ENCODE results near the gene GFY.

GFY gene

DNA sequence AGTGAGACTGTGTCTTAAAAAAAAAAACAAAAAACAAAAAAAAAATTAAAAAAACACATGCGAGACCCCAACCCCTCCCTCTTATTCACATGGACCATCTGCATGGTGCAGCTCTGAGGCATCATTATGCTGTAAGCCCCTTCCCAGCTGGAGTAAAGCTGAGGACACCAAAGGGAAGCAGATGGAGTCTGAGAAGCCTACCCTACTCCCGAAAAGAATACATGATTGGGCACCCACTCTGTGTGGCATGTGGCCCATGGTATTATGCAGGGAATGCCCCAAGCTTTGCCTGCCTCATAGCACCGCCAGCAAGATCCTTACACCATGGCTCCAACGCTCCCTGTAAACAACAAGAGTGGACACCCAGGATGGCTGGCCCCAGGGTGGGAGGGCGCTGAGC is 6.7 kb upstream of the GFY start:
- peaks cover 35 to 72% (median 59%) of the 10 kb centered on the region in 5 donors for H3K27me3 ChIP-seq (ENCODE audit: control insufficient read depth in 5 of 5, insufficient read depth in 4 of 5, low read length in 5 of 5)
- H3K4me3 ChIP-seq (ENCODE audit: low read depth in 1 of 5, low read length in 5 of 5): no peak overlapping the region
- no peaks in the 10 kb centered on the region for H3K36me3 ChIP-seq (ENCODE audit: control insufficient read depth in 5 of 5, insufficient read depth in 5 of 5, low read length in 5 of 5)
- no peak overlapping the region for H3K9ac ChIP-seq (ENCODE audit: low read length in 5 of 5)
- no peak overlapping the region for H3K27ac ChIP-seq (ENCODE audit: low read depth, low read length)
- H3K4me1 ChIP-seq (ENCODE audit: control insufficient read depth in 5 of 5, insufficient read depth in 5 of 5, low read length in 5 of 5): peaks cover 0 to 26% (median 25%) of the 10 kb centered on the region in 5 donors
- no peaks in the 10 kb centered on the region for H3K9me3 ChIP-seq (ENCODE audit: control insufficient read depth in 5 of 5, low read length in 5 of 5)

DNA sequence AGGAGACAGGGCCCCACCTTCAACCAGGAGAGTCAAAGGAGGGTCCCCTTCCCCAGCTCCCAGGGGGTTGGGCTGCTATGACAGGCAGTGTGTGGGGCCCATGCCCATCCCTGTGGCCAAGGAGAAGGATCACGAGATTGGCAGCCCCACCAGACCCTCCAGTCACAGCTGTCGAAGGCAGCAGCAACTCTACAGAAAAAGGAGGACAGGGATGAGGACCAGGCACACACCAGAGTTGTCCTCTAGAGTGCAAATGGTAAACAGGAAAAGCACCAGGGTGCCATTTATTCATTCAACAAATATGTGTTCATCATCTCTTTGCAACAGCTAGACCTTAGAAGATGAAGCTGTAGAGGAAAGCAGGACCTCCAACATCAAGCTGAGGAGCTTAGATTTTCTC is 6.0 kb upstream of the GFY start:
- no peak overlapping the region for H3K9ac ChIP-seq (ENCODE audit: low read length in 5 of 5)
- H3K27me3 ChIP-seq (ENCODE audit: control insufficient read depth in 5 of 5, insufficient read depth in 4 of 5, low read length in 5 of 5): peaks cover 40 to 74% (median 64%) of the 10 kb centered on the region in 5 donors
- H3K9me3 ChIP-seq (ENCODE audit: control insufficient read depth in 5 of 5, low read length in 5 of 5): no peaks in the 10 kb centered on the region
- no peak overlapping the region for H3K27ac ChIP-seq (ENCODE audit: low read depth, low read length)
- peaks cover 0 to 26% (median 26%) of the 10 kb centered on the region in 5 donors for H3K4me1 ChIP-seq (ENCODE audit: control insufficient read depth in 5 of 5, insufficient read depth in 5 of 5, low read length in 5 of 5)
- H3K36me3 ChIP-seq (ENCODE audit: control insufficient read depth in 5 of 5, insufficient read depth in 5 of 5, low read length in 5 of 5): no peaks in the 10 kb centered on the region
- H3K4me3 ChIP-seq (ENCODE audit: low read depth in 1 of 5, low read length in 5 of 5): no peak overlapping the region

DNA sequence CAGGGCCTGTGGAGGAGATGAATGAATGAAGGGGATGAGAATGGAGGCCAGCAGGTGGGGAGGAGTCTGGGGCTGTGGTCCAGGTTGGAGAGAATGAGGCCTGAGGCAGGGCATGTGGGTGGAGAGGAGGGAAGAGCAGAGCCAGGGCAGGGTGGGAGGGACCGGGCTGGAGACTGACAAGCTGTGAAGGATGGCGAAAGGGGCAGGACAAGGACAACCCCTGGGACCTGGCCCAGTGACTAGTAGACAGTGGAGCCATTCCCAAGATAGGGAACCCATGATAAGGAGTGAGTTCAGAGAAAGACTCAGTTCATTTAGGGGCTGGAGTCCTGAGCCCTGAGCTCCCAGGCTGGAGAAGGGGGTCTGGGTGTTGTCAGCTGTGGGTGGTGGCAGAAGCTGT is 5.0 kb upstream of the GFY start:
- no peaks in the 10 kb centered on the region for H3K36me3 ChIP-seq (ENCODE audit: control insufficient read depth in 5 of 5, insufficient read depth in 5 of 5, low read length in 5 of 5)
- H3K4me3 ChIP-seq (ENCODE audit: low read depth in 1 of 5, low read length in 5 of 5): no peak overlapping the region
- H3K4me1 ChIP-seq (ENCODE audit: control insufficient read depth in 5 of 5, insufficient read depth in 5 of 5, low read length in 5 of 5): peaks cover 0 to 26% (median 26%) of the 10 kb centered on the region in 5 donors
- H3K9me3 ChIP-seq (ENCODE audit: control insufficient read depth in 5 of 5, low read length in 5 of 5): no peaks in the 10 kb centered on the region
- peaks cover 38 to 78% (median 67%) of the 10 kb centered on the region in 5 donors for H3K27me3 ChIP-seq (ENCODE audit: control insufficient read depth in 5 of 5, insufficient read depth in 4 of 5, low read length in 5 of 5)
- no peak overlapping the region for H3K9ac ChIP-seq (ENCODE audit: low read length in 5 of 5)
- H3K27ac ChIP-seq (ENCODE audit: low read depth, low read length): no peak overlapping the region

DNA sequence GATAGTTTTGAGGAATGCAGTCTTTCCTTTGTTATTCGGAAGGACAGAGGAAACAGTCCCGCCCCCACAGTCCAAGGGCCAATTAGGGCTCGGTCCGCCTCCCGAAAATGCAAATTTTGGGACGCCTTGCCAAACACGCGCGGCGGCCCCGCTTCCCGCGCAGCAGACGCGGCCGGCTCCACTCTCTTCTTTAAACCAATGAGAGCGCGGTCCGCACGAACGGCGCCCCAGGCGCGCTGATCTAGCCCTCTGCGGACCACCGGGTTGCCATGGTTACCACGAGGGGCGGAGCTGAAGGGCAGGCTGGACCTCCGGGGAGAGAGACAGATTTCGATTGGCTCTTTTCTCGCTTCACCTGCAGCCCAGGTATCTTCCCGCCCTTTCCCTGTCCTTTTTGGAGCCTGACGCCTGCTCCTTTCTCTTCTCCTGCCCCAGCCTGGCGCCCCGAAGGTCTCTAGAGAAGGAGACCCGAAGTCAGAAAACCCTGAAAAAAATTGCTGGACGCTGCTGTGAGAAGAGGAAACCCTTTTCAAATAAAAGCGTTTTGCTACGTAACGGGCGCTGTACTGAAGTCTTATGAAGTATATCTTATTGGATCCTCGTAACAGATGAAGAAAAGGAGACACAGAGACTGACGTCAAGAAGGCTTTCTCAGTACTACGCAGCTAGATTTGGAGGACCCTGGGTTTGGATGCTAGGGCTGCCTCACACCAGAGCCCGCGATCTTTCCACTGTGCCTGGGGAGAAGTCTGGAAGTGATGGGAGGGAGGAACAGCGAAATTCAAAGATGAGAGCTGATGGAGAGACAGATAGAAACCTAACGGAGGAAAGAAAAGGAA is 3.9 kb upstream of the GFY start:
- Histone ChIP-seq H3K27me3 (ENCODE audit: control insufficient read depth in 5 of 5, insufficient read depth in 4 of 5, low read length in 5 of 5) (peaks cover 41 to 84% (median 71%) of the 10 kb centered on the region in 5 donors), H3K27ac (ENCODE audit: low read depth, low read length) (no peak overlapping the region), H3K36me3 (ENCODE audit: control insufficient read depth in 5 of 5, insufficient read depth in 5 of 5, low read length in 5 of 5) (no peaks in the 10 kb centered on the region), H3K9me3 (ENCODE audit: control insufficient read depth in 5 of 5, low read length in 5 of 5) (no peaks in the 10 kb centered on the region), H3K4me1 (ENCODE audit: control insufficient read depth in 5 of 5, insufficient read depth in 5 of 5, low read length in 5 of 5) (peaks cover 0 to 30% (median 26%) of the 10 kb centered on the region in 5 donors), H3K9ac (ENCODE audit: low read length in 5 of 5) (no peak overlapping the region), H3K4me3 (ENCODE audit: low read depth in 1 of 5, low read length in 5 of 5) (peak overlapping the region in 2 of 5 donors; percentile 19 to 32)

DNA sequence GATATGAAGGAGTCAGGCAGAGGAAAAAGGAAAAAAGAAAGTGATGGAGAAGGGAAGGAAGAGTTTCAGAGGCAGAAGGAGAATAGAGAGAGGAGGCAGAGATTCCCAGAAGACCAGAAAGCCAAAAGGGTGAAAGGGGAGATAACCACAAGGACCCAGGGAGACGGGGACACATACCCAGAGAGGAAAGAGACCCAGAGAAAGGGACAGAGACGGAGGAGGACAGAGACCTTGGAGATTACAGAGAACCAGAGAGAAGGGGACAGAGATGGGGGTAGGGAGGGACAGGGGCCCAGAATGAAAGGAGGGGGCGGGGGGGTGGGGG is 3.3 kb upstream of the GFY start:
- Histone ChIP-seq H3K9ac (ENCODE audit: low read length in 5 of 5) (no peak overlapping the region), H3K9me3 (ENCODE audit: control insufficient read depth in 5 of 5, low read length in 5 of 5) (no peaks in the 10 kb centered on the region), H3K27me3 (ENCODE audit: control insufficient read depth in 5 of 5, insufficient read depth in 4 of 5, low read length in 5 of 5) (peaks cover 46 to 84% (median 72%) of the 10 kb centered on the region in 5 donors), H3K27ac (ENCODE audit: low read depth, low read length) (no peak overlapping the region), H3K36me3 (ENCODE audit: control insufficient read depth in 5 of 5, insufficient read depth in 5 of 5, low read length in 5 of 5) (no peaks in the 10 kb centered on the region), H3K4me3 (ENCODE audit: low read depth in 1 of 5, low read length in 5 of 5) (no peak overlapping the region), H3K4me1 (ENCODE audit: control insufficient read depth in 5 of 5, insufficient read depth in 5 of 5, low read length in 5 of 5) (peaks cover 0 to 30% (median 26%) of the 10 kb centered on the region in 5 donors)

DNA sequence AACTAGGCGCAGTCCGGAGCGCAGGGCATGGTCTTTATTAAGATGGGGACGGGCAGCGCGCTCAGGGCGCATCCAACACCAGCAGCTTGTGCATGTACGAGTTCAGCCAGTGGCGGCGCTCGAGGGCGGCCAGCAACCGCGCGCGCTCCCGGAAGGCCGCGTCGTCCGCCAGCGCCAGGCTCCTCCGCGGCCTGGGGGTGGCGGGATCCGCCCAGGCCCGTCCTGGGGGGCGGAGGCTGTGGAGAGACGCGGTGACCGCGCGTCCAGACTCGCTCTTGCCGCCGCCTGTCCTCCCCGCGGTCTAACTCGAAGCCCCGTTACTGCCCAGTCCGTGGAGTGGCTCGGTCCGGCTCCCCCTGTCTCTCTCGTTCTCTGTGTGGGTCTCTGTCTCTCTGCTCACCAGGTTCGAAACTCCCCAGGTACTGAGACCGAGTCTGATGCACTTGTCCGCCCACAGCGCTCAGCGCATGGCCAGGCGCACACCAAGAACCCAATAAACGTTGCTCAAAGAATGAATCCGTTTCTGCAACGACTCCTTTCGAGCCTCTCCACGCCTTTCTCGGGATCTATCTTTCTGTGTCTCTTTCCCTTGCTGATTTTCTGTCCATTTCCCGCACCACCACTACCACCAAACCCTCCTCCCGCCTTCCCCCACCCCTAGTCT is 2.6 kb upstream of the GFY start:
- Histone ChIP-seq H3K27ac (ENCODE audit: low read depth, low read length) (no peak overlapping the region), H3K9me3 (ENCODE audit: control insufficient read depth in 5 of 5, low read length in 5 of 5) (no peaks in the 10 kb centered on the region), H3K9ac (ENCODE audit: low read length in 5 of 5) (peak overlapping the region in 1 of 5 donors; percentile 16), H3K36me3 (ENCODE audit: control insufficient read depth in 5 of 5, insufficient read depth in 5 of 5, low read length in 5 of 5) (no peaks in the 10 kb centered on the region), H3K4me1 (ENCODE audit: control insufficient read depth in 5 of 5, insufficient read depth in 5 of 5, low read length in 5 of 5) (peaks cover 0 to 30% (median 26%) of the 10 kb centered on the region in 5 donors), H3K27me3 (ENCODE audit: control insufficient read depth in 5 of 5, insufficient read depth in 4 of 5, low read length in 5 of 5) (peaks cover 47 to 84% (median 71%) of the 10 kb centered on the region in 5 donors), H3K4me3 (ENCODE audit: low read depth in 1 of 5, low read length in 5 of 5) (peak overlapping the region in 4 of 5 donors; percentile 22 to 54 (median 40))

DNA sequence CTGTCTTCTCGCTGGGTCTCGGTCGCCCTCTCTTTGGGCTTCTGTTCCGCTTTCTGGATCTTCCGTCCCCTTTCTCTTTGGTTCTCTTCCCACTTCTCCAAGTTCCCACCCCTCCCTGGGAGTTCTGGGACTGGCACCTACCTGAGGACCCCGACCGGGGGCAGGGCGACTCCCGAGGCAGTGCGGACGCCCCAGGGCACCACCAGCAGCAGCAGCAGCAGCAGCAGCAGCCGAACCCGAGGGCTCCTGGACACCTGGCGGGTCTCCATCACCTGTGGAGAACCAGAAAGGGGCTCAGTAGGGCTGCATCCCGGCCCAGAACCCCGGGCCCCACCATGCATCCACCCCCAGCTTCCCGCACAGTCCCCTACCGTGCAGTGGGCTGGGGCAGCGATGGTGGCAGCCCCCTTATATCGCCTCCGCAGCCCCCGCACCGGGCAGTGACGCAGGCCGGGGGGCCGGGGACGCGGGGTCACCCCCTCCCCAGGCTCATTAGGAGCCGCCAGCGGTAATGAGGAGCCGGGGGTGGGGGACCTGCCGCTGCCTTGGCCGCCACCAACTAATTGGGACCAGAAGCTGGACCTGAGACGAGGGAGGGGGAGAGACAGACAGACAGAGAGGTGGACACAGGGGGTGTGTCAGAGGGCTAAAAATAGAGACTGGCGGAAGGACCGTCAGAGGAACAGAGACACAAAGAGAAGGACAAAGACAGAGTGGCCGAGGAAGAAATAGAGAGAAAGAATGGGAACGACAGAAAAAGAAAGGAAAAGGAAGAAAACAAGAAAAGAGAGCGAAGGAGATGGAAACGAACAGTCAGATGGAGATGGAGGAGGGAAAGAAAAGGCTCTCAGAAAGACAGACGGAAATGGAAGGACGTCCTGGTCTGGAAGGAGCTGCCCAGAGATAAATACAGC is 1.9 kb upstream of the GFY start, which contains the start of gene PTH2:
TSS of gene PTH2 (minus strand) at position 371 of the 914 bp plus-strand sequence. CDS start at position 269, 102 bp downstream.
- Histone ChIP-seq H3K9ac (ENCODE audit: low read length in 5 of 5) (peak within 1 kb of the TSS in 1 of 5 donors; percentile 16), H3K4me3 (ENCODE audit: low read depth in 1 of 5, low read length in 5 of 5) (peak within 1 kb of the TSS in 4 of 5 donors; percentile 22 to 54 (median 40)), H3K9me3 (ENCODE audit: control insufficient read depth in 5 of 5, low read length in 5 of 5) (no peaks in the 10 kb centered on the region), H3K27me3 (ENCODE audit: control insufficient read depth in 5 of 5, insufficient read depth in 4 of 5, low read length in 5 of 5) (peaks cover 53 to 84% (median 76%) of the 10 kb centered on the region in 5 donors), H3K36me3 (ENCODE audit: control insufficient read depth in 5 of 5, insufficient read depth in 5 of 5, low read length in 5 of 5) (no peaks in the 10 kb centered on the region), H3K4me1 (ENCODE audit: control insufficient read depth in 5 of 5, insufficient read depth in 5 of 5, low read length in 5 of 5) (peaks cover 0 to 37% (median 27%) of the 10 kb centered on the region in 5 donors), H3K27ac (ENCODE audit: low read depth, low read length) (no peak within 1 kb of the TSS)

DNA sequence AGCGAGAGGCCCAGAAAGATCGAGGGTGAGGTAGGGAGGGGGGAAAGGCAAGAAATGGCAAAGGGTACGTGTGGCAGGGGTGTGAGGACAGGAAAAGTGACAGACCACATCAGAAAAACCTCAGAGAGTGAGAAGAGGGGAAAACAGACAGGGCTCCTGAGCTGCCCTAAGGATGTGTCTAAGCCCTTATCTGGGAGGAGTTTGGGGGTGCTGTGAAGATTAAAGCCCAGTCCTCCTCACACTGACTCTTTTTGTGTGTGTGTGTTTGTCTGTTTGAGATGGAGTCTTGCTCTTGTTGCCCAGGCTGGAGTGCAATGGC is 1.2 kb upstream of the GFY start:
- H3K4me1 ChIP-seq (ENCODE audit: control insufficient read depth in 5 of 5, insufficient read depth in 5 of 5, low read length in 5 of 5): peaks cover 0 to 39% (median 30%) of the 10 kb centered on the region in 5 donors
- H3K4me3 ChIP-seq (ENCODE audit: low read depth in 1 of 5, low read length in 5 of 5): no peak overlapping the region
- H3K9ac ChIP-seq (ENCODE audit: low read length in 5 of 5): no peak overlapping the region
- H3K27me3 ChIP-seq (ENCODE audit: control insufficient read depth in 5 of 5, insufficient read depth in 4 of 5, low read length in 5 of 5): peaks cover 56 to 84% (median 77%) of the 10 kb centered on the region in 5 donors
- no peaks in the 10 kb centered on the region for H3K9me3 ChIP-seq (ENCODE audit: control insufficient read depth in 5 of 5, low read length in 5 of 5)
- H3K27ac ChIP-seq (ENCODE audit: low read depth, low read length): no peak overlapping the region
- H3K36me3 ChIP-seq (ENCODE audit: control insufficient read depth in 5 of 5, insufficient read depth in 5 of 5, low read length in 5 of 5): no peaks in the 10 kb centered on the region

DNA sequence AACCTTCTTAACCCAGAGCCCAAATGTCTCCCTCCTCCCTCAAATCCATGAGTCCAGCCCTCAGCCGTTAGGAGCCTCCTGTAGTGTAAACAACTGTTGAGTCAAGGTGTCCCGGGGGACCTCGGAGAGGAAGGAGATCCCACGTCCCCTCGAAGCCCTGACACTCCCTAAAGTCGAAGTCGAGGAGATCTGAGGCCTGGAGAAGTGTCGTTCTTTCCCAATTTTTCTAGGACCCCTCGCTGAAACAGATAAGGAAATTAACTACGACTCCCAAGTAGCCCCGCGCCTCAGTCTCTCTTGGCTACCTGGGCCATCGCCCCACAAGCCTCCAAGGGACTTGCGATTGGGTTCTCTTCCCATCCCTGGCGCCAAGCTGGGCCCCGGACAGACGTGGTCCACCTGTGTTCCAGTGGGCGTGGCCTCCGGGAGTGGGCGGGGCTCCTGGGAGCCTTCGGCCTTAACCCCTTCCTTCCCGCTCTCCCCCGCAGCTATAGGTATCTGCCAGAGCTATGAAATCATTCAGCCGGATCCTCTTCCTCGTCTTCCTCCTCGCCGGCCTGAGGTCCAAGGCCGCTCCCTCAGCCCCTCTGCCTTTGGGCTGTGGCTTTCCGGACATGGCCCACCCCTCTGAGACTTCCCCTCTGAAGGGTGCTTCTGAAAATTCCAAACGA is 869 bp downstream of the GFY start:
- H3K9ac ChIP-seq (ENCODE audit: low read length in 5 of 5): no peak overlapping the region
- H3K27me3 ChIP-seq (ENCODE audit: control insufficient read depth in 5 of 5, insufficient read depth in 4 of 5, low read length in 5 of 5): peaks cover 59 to 84% (median 79%) of the 10 kb centered on the region in 5 donors
- peaks cover 0 to 32% (median 24%) of the 10 kb centered on the region in 5 donors for H3K4me1 ChIP-seq (ENCODE audit: control insufficient read depth in 5 of 5, insufficient read depth in 5 of 5, low read length in 5 of 5)

More for the DNA sequence above, 869 bp downstream of the GFY start:
- H3K9me3 ChIP-seq (ENCODE audit: control insufficient read depth in 5 of 5, low read length in 5 of 5): no peaks in the 10 kb centered on the region
- H3K27ac ChIP-seq (ENCODE audit: low read depth, low read length): no peak overlapping the region
- no peak overlapping the region for H3K4me3 ChIP-seq (ENCODE audit: low read depth in 1 of 5, low read length in 5 of 5)
- H3K36me3 ChIP-seq (ENCODE audit: control insufficient read depth in 5 of 5, insufficient read depth in 5 of 5, low read length in 5 of 5): peaks cover 0 to 4% (median 0%) of the 10 kb centered on the region in 5 donors

Measured in subcutaneous abdominal adipose tissue (tissue), 5 donors.